Coronary artery (tissue), 2 donors: Measurements from ENCODE around the gene HYOU1.
"Not testable (repeated sequence)": the region's sequence is repeated elsewhere in the genome, so short reads cannot be mapped to it uniquely, and the experiment has no call there.

Experiments used
- DNase-seq: peaks from one replicate; pipeline ENCODE4 v3.0.0-alpha.2; 2017; ENCODE audit warnings: low spot score
- H3K27ac ChIP-seq, 2 donors: fragments of 200-600 bp; sonication (generic); one replicate each; pipeline ENCODE4 v1.5.1; 2016 to 2019
- H3K4me3 ChIP-seq: fragments of 200-600 bp; sonication (generic); 2 replicates; pipeline ENCODE4 v1.5.1; 2016; ENCODE audit warnings: mild to moderate bottlenecking, moderate library complexity
- TF ChIP-seq, protein P1 (sequence below): fragments of 200-600 bp; sonication (generic); IDR thresholded peaks from one replicate; pipeline ENCODE4 v1.5.1; 2019; ENCODE audit warnings: antibody characterized with exemption

HYOU1 gene

GRCh38 chr11:119025099-119025473, 31.9 kb downstream of the HYOU1 start:
- TF ChIP-seq, protein P1, sequence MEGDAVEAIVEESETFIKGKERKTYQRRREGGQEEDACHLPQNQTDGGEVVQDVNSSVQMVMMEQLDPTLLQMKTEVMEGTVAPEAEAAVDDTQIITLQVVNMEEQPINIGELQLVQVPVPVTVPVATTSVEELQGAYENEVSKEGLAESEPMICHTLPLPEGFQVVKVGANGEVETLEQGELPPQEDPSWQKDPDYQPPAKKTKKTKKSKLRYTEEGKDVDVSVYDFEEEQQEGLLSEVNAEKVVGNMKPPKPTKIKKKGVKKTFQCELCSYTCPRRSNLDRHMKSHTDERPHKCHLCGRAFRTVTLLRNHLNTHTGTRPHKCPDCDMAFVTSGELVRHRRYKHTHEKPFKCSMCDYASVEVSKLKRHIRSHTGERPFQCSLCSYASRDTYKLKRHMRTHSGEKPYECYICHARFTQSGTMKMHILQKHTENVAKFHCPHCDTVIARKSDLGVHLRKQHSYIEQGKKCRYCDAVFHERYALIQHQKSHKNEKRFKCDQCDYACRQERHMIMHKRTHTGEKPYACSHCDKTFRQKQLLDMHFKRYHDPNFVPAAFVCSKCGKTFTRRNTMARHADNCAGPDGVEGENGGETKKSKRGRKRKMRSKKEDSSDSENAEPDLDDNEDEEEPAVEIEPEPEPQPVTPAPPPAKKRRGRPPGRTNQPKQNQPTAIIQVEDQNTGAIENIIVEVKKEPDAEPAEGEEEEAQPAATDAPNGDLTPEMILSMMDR, result no peak
- H3K4me3 ChIP-seq, result no peak overlapping the region
- H3K27ac ChIP-seq, result peak overlapping the region in 1 of 2 donors; percentile 63
- no peak for DNase-seq

- Histone ChIP-seq H3K4me3 (no peak overlapping the region), H3K27ac (peak overlapping the region in 1 of 2 donors; percentile 63)
- TF ChIP-seq, protein P1, result no peak
- no peak for DNase-seq
Measured at GRCh38 chr11:119024430-119025098, 32.4 kb downstream of the HYOU1 start.

- TF ChIP-seq, protein P1, result no peak
- Histone ChIP-seq H3K27ac (no peak overlapping the region), H3K4me3 (no peak overlapping the region)
- no peak for DNase-seq
Measured at GRCh38 chr11:119023741-119024140, 33.3 kb downstream of the HYOU1 start.

- TF ChIP-seq, protein P1, result no peak
- no peak for DNase-seq
- H3K4me3 ChIP-seq, result no peak overlapping the region
- no peak overlapping the region for H3K27ac ChIP-seq
Measured at GRCh38 chr11:119021631-119022030, 35.4 kb downstream of the HYOU1 start.

- TF ChIP-seq, protein P1, result no peak
- no peak overlapping the region for H3K27ac ChIP-seq
- H3K4me3 ChIP-seq, result peak overlapping the region; percentile 90
- DNase-seq, result no peak
Measured at GRCh38 chr11:119019996-119020395, 37.0 kb downstream of the HYOU1 start.

GRCh38 chr11:119018074-119018938, 38.7 kb downstream of the HYOU1 start, which contains the start of the genes RPS25 and TRAPPC4:
Gene RPS25, minus strand, starts transcription at chr11:119018343. Its CDS starts 59 bp downstream, at chr11:119018284.
Gene TRAPPC4, plus strand, starts transcription at chr11:119018766. Its CDS starts 30 bp downstream, at chr11:119018796.
- TF ChIP-seq, protein P1, result no peak
- Histone ChIP-seq H3K4me3 (peak within 1 kb of the TSS; percentile 90), H3K27ac (peak within 1 kb of the TSS; percentile 96 to 99)
- DNase-seq, result peak; percentile 96

DNA sequence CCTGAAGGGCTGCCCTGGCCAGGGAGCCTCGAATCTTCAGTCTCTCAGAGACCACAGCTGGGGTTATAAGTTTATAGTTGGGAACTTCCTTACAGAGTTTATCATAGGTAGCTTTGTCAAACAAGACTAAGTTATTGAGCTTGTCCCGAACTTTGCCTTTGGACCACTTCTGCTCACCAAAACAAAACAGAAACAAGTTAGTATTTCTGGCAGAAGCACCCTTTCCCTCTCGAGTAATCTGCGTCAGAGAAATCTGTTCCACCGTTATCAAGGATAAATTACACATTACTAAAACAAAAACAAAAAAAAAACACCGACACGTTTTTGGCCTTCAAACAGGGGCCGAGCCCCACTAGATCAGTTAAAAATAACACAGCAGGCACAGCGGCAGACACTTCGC, 39.6 kb downstream of the HYOU1 start:
- Histone ChIP-seq H3K4me3 (peak overlapping the region; percentile 90), H3K27ac (peak overlapping the region; percentile 96 to 99)
- not testable (repeated sequence) for DNase-seq
